Measurements from ENCODE around the gene RNF220.

DNA sequence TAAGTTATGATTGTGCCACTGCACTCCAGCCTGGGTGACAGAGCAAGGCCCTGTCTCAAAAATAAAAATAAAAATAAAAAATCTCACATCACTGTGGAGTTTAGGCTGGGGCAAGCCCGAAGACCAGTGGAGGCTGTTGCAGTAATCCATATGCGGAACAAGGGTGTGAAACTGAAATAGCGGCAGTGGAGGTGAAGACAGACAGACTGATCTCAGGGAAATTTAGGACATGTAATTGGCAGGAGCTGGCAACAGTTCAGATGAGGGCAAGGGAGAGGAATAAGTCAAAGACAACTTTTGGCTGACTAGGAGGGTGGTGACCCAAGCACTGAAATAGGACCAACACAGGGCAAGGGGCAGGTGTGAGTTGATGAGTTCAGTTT lies 277.8 kb downstream of the RNF220 start:
- TF ChIP-seq, protein P1, sequence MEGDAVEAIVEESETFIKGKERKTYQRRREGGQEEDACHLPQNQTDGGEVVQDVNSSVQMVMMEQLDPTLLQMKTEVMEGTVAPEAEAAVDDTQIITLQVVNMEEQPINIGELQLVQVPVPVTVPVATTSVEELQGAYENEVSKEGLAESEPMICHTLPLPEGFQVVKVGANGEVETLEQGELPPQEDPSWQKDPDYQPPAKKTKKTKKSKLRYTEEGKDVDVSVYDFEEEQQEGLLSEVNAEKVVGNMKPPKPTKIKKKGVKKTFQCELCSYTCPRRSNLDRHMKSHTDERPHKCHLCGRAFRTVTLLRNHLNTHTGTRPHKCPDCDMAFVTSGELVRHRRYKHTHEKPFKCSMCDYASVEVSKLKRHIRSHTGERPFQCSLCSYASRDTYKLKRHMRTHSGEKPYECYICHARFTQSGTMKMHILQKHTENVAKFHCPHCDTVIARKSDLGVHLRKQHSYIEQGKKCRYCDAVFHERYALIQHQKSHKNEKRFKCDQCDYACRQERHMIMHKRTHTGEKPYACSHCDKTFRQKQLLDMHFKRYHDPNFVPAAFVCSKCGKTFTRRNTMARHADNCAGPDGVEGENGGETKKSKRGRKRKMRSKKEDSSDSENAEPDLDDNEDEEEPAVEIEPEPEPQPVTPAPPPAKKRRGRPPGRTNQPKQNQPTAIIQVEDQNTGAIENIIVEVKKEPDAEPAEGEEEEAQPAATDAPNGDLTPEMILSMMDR (conservative IDR thresholded peaks at IDR 0.05), result no peak
- TF ChIP-seq ZFX (IDR thresholded peaks at IDR 0.05), result no peak

Data from C4-2B (cell line).